ENCODE data around the gene HOXD4. TPM values are rescaled to one million over a fixed set of nuclear protein-coding genes. Genes with fewer than 3 reads are reported as not detected.

HOXD4 gene
- total and polyA plus RNA-seq, 2 of the 4 experiments (the other 2 are of a cell fraction) = not detected

DNA sequence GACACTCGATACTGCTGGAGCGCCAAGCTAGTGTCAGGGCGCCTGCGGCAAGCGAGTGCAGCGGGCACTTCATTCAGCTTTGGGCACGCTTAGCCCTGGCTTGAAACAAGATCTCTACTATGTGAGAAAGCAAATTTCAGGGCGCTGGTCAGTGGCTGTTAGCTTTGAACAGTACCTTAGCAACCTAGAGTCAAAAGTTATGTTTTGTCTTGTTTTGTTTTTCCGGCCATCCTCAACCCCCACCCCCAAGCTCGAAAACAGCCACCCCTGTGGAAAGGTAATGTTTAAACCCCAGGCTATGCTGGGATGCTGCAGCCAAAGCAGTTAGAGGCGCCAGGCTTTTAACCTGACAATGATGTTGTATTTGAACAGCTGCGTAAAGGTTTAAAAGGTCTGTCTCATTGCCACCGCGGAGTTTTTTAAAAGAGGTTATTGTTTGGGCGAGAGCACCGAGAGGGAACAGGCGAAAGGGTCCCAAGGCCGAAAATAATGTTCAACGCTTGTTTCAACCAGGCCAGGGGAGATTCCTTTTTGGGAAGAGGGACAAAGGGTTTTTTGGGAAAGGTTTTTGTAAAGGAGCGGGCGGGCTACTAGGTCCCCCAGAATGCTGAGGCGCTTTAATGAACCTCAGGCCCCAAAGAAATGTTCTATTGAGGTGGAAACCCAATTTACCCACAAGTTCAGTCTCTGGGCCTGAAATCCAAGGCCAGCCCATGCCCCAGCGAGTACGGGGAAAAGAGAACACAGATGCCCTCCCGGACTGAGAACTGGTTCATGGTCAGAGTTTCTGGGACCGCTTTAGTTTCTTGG lies 37.0 kb upstream of the HOXD4 start:
- Histone ChIP-seq H4K5ac (ENCODE audit: low read depth, low read length) (no peak overlapping the region), H2BK120ac (ENCODE audit: low read depth, low read length) (no peak overlapping the region), H4K8ac (ENCODE audit: low read depth in 2 of 2, low read length in 2 of 2) (no peak overlapping the region), H2AK9ac (replicated peaks; ENCODE audit: low read depth, low read length, poor library complexity) (no peak overlapping the region), H3K9me1 (ENCODE audit: insufficient read depth, low read length) (no peaks in the 10 kb centered on the region), H3K36me3 (ENCODE audit: control insufficient read depth, insufficient read depth, low read length) (no peaks in the 10 kb centered on the region), H2BK20ac (ENCODE audit: low read depth, low read length) (no peak overlapping the region), H3K9me3 (ENCODE audit: control insufficient read depth, insufficient read depth, low read length) (peaks cover 12% of the 10 kb centered on the region), H3K4me2 (ENCODE audit: low read depth, low read length) (no peak overlapping the region), H3K56ac (ENCODE audit: extremely low read depth, insufficient read depth, low read length) (no peak overlapping the region), H3K4me1 (ENCODE audit: control insufficient read depth, insufficient read depth, low read length) (no peaks in the 10 kb centered on the region), H3K4ac (ENCODE audit: low read depth, low read length) (no peak overlapping the region), H3K79me1 (ENCODE audit: low read depth in 1 of 2, low read length in 2 of 2) (no peaks in the 10 kb centered on the region), H3K23ac (ENCODE audit: low read depth, low read length) (no peak overlapping the region), H2BK5ac (ENCODE audit: low read depth, low read length, poor library complexity, severe bottlenecking) (no peak overlapping the region), H3K9ac (ENCODE audit: low read depth, low read length) (no peak overlapping the region), H3K14ac (replicated peaks; ENCODE audit: low read depth, low read length) (no peak overlapping the region), H3K27me3 (ENCODE audit: control insufficient read depth, insufficient read depth, low read length) (peaks cover 92% of the 10 kb centered on the region), H3K4me3 (ENCODE audit: insufficient read depth, low read depth, low read length) (no peak overlapping the region), H2AK5ac (ENCODE audit: low read depth, low read length) (no peak overlapping the region), H4K20me1 (ENCODE audit: insufficient read depth, low read length) (no peaks in the 10 kb centered on the region), H3K18ac (ENCODE audit: low read depth, low read length) (no peak overlapping the region), H2BK15ac (ENCODE audit: low read depth, low read length) (no peak overlapping the region), H3K27ac (ENCODE audit: insufficient read depth, low read length) (no peak overlapping the region), H2AFZ (replicated peaks; ENCODE audit: low read length, poor library complexity) (no peak overlapping the region), H4K91ac (ENCODE audit: insufficient read depth, low read depth, low read length) (no peak overlapping the region)
- CTCF ChIA-PET = interaction anchor here (0.6 to 1.0 kb wide), 3 partner anchors 13 to 286 kb away, joined by 3 to 7 read pairs (median 3); no protein-coding TSS in a partner anchor
- WGBS, 2 experiments (ENCODE audit: extremely low coverage in 2 of 2, insufficient read length in 1 of 2) = 2% methylated on average over 18 of the region's 26 CpGs; no CpG with 5 or more reads in 1 of the 2 experiments
- TF ChIP-seq BHLHE40 (IDR thresholded peaks at IDR 0.05; ENCODE audit: low read depth, low read length) = no peak
- TF ChIP-seq, protein P1, sequence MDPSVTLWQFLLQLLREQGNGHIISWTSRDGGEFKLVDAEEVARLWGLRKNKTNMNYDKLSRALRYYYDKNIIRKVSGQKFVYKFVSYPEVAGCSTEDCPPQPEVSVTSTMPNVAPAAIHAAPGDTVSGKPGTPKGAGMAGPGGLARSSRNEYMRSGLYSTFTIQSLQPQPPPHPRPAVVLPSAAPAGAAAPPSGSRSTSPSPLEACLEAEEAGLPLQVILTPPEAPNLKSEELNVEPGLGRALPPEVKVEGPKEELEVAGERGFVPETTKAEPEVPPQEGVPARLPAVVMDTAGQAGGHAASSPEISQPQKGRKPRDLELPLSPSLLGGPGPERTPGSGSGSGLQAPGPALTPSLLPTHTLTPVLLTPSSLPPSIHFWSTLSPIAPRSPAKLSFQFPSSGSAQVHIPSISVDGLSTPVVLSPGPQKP (IDR thresholded peaks at IDR 0.05; ENCODE audit: borderline replicate concordance, low read depth, low read length) = no peak
- no peak for TF ChIP-seq MAFK (IDR thresholded peaks at IDR 0.05; ENCODE audit: low read depth, low read length)
- no peak for TF ChIP-seq CEBPB (IDR thresholded peaks at IDR 0.05; ENCODE audit: low read depth, low read length)
- TF ChIP-seq, protein P2, sequence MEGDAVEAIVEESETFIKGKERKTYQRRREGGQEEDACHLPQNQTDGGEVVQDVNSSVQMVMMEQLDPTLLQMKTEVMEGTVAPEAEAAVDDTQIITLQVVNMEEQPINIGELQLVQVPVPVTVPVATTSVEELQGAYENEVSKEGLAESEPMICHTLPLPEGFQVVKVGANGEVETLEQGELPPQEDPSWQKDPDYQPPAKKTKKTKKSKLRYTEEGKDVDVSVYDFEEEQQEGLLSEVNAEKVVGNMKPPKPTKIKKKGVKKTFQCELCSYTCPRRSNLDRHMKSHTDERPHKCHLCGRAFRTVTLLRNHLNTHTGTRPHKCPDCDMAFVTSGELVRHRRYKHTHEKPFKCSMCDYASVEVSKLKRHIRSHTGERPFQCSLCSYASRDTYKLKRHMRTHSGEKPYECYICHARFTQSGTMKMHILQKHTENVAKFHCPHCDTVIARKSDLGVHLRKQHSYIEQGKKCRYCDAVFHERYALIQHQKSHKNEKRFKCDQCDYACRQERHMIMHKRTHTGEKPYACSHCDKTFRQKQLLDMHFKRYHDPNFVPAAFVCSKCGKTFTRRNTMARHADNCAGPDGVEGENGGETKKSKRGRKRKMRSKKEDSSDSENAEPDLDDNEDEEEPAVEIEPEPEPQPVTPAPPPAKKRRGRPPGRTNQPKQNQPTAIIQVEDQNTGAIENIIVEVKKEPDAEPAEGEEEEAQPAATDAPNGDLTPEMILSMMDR (conservative IDR thresholded peaks at IDR 0.05; ENCODE audit: low read depth, low read length) = no peak
- no peak for TF ChIP-seq MAZ (IDR thresholded peaks at IDR 0.05; ENCODE audit: borderline replicate concordance, low read depth, low read length)
- TF ChIP-seq POLR2A (IDR thresholded peaks at IDR 0.05; ENCODE audit: low read depth, low read length) = no peak
- TF ChIP-seq FOS (IDR thresholded peaks at IDR 0.05; ENCODE audit: low read depth, low read length) = no peak
- DNase-seq (no peak), ATAC-seq (ENCODE audit: low read depth) (no peak)
- in situ Hi-C loops (cut with MboI; ENCODE audit: low sequenced_read_pairs) = no loop called here
- dilution Hi-C loops (cut with HindIII; ENCODE audit: low sequenced_read_pairs, unreplicated experiment) = no loop called here
- POLR2A ChIA-PET (ENCODE audit: unreplicated experiment) = no interaction called here
- intact Hi-C loops (cut with micrococcal nuclease) = no loop called here
- BruUV-seq (replicated peaks) = no TSS peak
